DMS153 treated with DMSO at 0.1 percent for 48 hours (cell line): ENCODE results near the gene USP24.

Source experiments
- DNase-seq: peaks from one replicate; lab custom pipeline; 2025; ENCODE audit not compliant: unreplicated experiment; lab: John Stamatoyannopoulos, UW

Gene USP24

DNA sequence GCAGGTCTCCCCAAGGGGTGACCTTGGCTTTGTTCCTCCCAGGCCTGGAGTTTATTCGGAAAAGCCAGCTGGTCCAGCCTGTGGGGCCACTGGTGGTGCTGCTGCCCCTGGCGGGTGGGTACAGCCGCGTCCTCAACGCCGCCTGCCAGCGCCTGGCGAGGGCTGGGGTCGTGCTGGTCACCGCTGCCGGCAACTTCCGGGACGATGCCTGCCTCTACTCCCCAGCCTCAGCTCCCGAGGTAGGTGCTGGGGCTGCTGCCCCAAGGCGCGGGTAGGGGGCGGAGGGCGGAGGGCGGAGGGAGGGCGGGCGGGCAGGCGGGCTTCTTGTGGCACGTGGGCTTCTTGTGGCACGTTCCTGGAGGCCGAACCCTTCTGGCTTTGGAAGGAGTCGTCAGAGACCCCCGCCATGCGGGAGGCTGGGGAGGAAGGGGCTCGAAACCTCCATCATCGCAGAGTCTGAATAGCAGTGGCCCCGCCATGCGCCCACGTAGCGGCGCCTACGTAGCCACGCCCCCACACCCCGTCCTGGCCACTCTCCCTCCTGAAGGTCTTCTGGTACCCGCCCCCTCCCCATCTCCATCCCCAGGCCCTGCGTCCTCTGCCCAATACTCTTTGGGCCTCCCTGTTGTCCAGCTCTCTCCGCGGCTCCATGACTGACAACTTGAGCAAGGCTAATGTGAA is 159.1 kb downstream of the USP24 start:
- DNase-seq: no peak

DNA sequence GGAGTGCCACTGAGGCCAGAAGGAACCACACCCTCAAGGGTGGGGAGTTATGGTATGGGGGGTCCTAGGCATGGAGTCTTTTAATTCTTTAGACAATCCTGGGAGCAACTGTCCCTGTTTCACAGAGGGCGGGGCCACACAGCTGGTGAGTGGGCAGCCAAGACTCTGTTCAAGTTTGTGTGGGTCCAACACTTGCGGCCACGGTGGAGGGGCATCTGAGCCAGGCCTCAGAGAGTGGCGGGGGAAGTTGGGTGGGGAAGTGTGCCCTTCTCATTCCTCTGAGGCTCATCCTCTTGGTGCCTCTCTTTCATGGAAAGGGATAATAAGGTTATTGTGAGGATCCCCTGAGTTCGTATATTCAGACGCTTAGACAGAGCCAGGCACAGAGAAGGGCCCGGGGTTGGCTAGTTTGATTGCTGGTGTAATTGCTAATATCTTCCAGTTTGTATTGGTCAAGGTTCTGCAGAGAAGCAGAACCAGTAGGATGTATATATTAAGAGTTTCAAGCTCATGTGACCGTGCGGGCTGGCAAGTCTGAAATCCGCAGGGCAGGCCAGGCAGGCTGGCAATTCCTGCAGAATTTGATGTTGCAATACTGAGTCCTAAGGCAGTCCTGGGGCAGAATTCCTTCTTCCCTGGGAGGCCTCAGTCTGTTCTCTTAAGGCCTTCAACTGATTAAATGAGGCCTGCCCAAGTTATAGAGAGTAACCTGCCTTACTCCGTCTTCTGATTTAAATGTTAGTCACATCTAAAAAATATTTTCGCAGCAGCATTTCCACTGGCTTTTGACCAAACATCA is 159.9 kb downstream of the USP24 start:
- no peak for DNase-seq

GRCh38 chr1:55054396-55054795 is 160.8 kb downstream of the USP24 start:
- no peak for DNase-seq

DNA sequence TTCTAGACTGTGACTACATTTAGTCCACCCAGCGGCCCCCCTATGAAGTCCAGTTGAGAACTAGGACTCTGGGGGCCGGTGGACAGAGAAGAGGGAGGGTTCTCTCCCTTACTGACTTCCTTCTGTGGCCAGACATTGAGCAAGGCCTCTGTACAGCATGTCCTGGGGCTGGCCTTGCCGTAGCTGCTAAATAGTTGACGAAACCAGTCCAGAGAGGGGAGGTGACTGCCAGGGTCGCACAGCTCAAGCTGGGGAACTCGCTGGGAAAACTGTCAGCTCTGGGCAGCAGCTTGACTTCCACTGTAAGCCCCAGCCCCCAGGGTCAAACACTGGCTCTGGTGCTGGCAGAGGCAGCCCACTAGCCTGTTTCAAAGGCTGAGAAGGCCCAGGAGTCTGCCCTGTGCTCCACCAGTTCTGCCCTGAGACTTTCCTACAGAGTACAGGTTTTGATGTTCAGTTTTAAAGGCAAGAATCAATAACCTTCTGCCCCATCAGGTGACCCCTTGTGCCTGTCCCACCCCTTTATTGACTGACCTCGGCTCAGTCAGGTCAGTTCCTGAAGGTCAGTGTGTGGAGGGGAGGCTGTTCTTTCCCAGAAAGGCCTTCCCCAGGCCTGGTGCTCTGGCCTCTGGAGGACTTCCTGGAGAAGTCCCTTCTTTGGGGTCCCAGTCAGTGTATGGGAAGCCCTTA is 161.8 kb downstream of the USP24 start:
- no peak for DNase-seq

- no peak for DNase-seq
Observed at GRCh38 chr1:55052221-55053142, 162.7 kb downstream of the USP24 start.

DNA sequence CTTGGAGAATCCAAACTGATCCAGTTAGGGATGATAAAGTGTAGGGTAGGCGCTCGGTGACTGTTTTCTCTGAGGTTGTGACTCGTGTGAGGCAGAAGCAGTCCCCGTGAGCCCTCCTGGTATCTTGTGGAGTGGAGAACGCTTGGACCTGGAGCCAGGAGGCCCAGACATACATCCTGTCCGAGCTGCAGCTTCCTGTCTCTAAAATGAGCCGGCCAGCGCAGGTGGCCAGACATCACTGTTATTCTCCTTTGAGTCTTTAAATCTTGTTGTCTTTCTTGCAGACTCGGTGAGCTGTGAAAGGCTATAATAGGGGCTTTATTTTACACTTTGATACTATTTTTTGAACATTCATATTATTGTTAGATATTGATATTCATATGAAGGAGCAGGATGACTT is 163.5 kb downstream of the USP24 start:
- no peak for DNase-seq

DNA sequence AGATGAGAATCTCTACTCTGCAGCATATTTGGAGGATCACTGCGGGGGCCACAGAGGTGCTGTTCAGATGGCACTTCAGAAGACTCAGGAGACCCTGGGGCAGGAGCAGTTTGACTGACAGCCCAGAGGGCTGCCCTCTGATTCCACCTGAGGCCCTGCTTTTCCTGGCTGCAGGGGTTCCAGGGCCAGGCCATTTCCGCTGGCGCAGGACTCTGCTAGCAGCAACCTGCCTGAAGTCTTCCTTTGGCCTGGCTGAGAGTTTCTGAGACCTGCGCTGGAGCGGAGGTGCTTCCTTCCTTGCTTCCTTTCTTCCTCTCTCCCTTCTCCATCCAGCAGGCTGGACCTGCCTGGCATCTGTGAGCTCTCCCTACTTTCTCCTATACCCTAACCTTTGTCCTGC is 164.0 kb downstream of the USP24 start:
- no peak for DNase-seq

DNA sequence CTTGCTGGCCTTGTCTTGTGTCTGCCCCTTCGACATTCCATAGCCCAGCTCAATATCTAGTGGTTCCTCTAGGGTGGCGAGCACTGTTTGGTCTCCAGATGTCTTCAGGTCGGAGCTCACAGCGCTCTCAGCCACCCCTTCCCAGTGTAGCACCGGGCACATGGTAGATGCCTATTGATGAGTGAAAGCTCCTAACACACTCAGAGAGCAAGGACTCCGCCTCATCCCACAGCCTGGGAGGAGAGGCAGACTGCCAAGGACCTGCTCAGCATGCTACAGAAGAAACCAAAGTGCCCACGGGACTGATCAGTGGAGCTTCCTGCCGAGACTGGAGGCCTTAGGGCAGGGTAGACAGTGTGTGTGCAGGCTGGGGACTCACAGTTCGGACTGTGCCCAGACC is 164.9 kb downstream of the USP24 start:
- no peak for DNase-seq

DNA sequence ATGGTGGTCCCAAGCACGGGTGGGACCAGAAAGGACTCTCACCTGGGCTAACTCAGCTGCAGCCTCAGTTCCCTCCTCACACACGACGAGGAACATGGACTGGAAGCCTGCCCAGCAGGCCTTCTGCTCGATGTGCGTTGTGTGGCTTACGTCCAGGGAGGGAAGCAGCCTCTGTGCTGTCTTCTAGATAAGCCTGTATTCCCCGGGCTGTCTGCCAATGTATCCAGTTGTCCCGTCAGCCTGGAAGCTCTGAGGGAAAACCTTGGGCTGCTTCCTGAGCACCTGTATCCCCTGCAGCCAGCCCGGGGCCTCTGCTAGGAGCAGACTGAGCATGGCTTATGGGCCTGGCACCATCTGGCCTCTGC is 165.3 kb downstream of the USP24 start:
- no peak for DNase-seq

DNA sequence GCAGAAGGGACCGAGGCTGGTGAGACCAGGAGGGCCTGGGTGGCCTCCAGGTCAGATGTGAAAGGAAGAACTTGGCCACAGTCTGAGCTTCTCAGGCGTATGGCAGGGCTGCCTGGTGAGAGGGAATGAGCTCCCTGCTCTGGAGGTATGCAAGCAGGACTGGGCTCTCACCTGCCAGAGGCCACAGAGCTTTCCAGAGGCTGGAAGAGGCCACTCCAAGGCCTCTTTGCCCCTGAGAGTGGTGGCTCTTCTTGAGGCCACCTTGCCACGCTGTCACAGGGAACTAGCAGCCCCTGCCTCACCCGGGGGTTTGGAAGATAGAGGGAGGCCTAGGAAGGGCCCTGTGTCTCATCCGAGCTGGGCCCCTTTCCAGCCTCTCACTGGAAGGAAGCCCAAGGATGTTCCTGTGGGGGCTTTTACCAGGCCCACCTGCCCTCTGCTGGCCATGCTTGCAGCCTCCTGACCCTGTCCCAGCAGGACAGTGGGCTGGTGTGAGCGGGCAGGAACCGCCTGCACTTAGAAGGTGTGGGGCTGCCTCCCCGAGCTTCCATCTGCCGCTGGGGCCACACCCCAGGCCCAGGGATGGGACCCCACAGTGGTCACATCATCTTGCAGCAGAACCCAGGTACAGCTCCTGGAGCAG is 165.8 kb downstream of the USP24 start:
- DNase-seq: no peak

GRCh38 chr1:55048453-55049270 is 166.5 kb downstream of the USP24 start:
- DNase-seq: no peak

GRCh38 chr1:55047611-55048010 is 167.6 kb downstream of the USP24 start:
- DNase-seq: no peak

- no peak for DNase-seq
Observed at GRCh38 chr1:55046871-55047270, 168.3 kb downstream of the USP24 start.

DNA sequence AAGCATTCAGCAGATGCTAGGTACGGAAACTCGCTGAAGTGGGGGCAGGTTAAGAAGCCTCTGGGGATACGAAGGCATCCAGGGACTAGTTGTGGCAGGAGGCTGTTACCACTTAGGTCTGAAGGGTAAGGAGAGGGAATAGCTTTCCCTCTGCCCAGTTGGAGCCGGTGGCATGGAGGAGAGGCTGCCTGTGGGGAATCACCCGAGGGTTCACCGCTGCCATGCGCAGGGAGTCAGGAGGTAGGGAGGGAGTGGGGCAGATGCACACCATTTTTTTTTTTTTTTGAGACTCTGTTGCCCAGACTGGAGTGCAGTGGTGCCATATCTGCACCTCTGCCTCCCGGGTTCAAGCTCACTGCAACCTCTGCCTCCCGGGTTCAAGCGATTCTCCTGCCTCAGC is 169.7 kb downstream of the USP24 start:
- no peak for DNase-seq

DNA sequence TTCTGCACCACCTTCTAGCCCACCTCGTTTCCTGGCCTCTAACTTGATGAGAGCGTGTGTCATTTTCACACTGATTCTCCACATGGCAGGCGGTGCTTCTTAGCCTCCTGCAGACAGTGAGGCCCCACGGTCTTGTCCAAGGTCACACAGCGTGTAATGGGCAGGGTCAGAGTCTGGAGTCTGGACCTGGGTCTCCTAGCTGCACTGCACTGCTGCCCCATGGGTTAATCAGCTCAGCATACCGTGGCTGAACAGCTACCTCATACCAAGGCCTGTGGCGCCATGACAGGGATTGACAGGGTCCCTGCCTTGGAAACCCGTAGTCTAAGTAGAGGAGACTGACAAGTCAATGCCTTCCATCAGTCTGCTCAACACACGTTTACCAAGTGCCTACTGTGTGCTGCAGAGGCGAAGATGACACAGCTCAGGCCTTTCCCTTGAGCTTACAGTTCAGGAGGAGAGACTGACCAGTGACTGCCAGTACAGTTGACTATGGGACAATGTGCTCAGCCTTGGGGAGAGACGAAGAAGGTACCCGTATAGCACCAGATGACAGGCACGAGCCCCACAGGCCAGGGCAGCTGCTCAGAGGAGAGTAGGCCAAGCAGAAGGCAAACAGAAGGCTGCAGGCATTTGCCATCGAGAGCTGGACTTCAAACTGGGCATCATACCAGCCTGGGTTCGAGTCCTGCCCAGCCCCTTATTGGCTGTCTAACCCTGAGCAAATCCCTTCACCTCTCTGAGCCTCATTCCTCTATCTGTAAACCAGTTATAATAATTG is 170.4 kb downstream of the USP24 start:
- no peak for DNase-seq

DNA sequence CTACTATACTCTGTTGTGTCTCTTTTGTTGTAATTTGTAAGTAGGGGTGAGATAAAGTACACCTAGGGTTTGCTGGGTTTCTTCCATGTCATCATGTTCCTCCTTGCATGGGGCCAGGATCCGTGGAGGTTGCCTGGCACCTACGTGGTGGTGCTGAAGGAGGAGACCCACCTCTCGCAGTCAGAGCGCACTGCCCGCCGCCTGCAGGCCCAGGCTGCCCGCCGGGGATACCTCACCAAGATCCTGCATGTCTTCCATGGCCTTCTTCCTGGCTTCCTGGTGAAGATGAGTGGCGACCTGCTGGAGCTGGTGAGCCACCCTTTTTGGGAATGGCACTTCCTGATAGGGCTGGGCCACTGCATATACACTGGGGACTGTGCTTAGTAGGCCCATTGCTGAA is 171.4 kb downstream of the USP24 start:
- DNase-seq: no peak

DNA sequence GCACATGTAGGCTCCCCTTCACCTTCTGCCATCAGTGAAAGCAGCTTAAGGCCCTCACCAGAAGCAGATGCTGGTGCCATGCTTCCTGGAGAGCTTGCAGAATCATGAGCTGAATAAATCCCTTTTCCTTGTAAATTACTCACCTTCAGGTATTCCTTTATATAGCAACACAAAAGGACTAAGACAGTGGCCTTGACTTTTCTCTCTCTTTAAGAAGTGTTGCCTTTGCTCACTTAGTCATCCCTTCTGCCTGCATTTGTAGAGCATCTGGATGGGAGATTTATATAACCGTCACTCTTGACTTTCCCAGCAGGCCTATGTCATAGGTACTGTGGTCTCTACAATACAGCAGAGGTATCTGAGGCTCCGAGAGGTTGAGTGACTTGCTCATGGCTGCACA is 172.2 kb downstream of the USP24 start:
- DNase-seq: no peak

DNA sequence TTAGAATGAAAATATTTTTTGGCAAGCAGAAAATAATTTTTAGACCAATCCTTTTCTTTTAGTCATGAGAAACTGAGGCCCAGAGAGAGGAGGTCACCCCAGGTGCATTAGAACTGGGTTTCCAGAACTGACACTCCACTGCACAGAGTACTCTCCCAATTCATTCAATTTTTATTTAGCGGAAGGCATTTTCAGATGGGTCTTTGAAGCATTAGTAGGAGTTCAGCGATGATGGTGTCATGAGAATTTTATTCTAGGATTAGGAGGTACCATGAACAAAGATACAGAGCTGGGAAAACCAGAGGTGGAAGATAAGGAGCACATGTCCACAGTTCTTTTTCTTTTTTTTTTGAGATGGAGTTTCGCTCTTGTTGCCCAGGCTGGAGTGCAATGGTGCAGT is 173.6 kb downstream of the USP24 start:
- DNase-seq: no peak

DNA sequence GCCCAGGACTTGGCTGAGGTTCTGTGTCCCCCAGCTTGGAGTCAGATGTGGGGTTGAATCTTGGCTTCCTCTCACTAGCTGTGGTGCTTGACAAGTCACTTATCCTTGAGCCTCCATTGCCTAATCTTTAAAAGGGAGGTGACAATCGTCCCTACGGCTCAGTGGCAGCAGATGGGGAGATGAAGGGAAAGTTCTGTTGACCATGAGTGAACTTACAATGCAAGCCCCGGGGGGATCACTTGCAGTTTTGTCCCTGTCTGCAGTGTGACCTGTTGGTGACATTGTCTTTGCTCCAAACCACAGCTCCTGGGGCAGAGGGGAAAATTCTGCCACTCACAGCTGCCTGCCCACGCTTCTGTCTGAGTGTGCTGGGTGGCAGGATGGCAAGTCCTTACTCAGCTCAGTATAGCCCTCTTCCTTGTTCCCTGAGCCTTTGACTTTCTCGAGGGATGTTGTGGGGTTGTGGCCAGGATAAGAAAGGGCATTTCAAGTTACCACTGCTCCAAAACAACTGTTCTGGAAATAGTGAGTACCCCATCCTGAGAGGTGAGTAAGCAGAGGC is 174.2 kb downstream of the USP24 start:
- DNase-seq: no peak
